ENCODE measurements around the gene HAUS8.

The HAUS8 gene

DNA sequence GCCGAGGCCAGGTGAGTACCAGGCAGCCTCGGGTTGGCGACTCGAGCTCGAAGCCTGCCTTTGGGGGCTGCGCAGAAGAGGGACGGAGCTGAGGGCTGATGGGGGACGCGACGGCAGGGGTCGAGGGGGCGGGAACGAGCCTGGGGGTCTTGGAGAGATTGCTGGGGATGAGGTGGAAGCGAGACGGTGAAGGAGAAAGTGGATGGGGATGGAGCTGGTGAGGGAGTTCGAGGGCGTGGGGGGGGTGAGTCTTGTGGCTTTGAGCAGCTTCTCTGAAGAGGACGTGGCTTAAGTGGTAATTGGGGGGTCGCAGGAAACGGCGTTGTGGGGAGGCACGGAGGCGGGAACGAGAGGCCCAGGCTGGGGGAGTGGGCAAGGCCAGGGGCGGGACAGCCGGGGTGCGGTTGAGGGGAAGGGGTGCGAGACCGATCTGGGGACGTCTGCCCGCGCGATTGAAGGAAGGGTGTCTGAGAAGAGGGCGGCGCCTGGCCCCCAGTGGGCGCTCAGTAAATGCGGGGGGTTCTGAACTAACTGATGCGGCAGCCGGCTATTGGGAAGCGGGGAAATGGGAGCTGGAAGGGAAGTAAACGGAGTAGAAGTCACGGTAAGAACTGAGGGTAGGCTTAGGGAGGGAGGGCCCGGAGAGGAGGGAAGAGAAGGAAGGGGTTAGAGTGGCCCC lies 751 bp upstream of the HAUS8 start:
- DNase-seq: peak; percentile 72

DNA sequence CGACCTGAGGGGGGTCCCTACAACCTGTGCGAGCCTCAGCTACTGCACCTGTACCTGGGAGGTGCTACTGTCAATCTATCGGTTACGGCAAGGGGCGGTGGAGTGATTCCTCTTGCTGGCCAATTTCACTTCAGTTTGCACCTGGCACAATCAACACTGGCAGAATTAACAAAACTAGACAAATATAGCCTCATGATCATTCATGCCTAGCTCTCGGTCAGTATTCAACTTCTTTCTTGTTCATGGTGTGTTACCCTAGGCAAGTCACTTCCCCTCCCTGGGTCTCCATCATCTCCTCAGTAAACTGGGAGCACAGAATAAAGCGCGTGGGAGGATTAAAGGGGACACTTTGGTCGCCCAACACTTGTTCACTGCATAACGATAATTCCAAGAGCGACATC lies 618 bp downstream of the HAUS8 start:
- no peak for DNase-seq

DNA sequence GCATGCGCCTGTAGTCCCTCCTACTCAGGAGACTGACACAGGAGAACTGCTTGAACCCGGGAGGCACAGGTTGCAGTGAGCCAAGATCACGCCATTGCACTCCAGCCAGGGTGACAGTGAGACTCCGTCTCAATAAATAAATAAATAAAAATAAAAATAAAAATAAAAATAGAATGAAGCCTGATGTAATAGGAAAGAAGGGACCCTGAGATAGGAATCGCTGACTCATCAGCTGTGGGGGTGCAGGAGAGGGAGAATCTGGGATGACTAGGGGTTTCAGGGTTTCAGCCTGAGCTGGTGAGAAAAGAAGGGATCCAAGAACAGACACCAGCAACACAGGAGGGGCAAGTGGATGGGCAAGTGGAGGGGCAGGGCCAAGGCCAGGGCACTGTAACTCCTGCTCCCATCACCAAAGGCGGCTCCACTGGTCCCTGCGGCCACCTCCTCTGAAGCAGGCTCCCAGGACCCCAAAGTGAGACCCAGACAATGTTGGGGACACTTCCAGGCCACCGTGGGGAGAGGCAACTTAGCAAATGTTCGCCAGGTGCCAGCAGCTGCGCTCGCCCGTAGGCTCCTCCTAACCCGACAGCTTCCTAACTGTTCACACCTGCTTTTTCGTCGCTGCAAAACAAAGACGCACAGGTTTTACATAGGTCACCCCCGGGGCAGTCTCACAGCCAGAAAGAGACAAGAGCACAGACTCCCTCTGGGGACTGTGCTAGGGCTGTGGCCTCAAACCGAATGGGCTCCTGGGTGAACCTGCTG lies 1.2 kb downstream of the HAUS8 start:
- no peak for DNase-seq

DNA sequence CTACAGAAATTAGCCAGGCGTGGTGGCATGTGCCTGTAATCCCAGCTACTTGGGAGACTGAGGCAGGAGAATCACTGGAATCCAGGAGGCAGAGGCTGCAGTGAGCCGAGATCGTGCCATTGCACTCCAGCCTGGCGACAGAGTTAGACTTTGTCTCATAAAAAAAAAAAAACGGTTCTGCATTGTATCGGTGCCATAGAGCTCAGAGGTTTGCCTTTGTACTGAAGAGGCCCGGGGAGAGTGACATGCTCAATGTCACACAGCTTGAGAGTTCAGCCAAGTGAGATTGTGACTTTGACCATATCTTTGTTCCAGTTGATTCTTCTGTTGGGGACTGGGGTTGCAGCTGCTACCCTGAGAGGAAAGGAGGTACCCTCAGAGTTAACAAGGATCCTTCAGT lies 4.3 kb downstream of the HAUS8 start:
- DNase-seq: no peak

DNA sequence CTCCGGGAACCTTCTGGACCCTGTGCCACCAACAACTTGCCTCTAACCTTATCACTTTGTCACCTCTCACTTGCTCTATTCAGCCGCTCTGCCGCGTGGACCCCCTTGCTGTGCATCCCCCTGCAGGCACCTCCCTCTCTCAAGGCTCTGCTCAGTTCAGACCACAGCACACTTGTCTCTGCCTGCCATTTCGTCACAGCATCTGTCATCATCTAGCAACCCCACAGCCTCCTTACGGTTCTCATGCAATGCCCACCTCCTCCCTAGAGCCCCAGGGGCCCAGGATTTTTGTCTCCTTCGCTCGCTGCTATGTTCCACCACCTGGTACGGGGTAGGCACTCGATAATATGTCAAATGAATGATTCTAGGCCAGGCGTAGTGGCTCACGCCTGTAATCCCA lies 4.8 kb downstream of the HAUS8 start:
- no peak for DNase-seq

DNA sequence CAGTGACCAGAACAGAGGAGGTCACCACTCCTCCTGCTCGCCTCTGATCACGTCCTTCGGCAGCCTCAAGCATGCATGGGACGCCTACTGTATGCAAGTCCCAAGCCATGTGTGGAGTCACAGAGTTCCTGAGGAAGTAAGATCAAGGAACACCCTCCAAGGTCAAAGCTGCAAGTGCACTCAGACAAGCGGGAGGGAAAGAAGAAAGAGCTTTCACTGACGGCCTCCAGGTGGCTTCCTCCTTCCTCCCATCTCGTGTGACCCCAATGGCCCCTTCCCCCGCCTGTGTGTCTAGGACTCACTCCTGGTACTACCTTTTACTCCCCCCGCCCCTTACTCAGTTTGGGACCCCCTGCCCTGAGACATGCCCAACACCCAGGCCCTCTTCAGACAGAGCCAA lies 6.1 kb downstream of the HAUS8 start:
- no peak for DNase-seq

DNA sequence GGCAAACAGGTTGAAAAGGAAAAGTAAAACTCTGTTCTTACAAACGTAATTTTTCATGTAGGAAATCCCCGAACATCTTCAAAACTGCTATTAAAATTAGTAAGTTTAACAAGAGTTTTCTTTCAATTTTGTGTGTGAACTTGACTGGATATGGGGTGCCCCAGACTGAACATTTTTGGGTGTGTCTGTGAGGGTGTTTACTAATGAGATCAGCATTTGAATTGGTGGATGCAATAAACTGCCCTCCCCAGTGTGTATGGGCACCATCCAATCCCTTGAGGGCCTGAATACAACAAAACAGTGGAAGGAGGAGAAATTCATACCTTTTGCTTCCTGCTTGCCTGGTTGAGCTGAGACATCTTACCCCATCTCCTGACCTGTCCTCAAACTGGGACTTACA lies 11.8 kb downstream of the HAUS8 start:
- DNase-seq: no peak

DNA sequence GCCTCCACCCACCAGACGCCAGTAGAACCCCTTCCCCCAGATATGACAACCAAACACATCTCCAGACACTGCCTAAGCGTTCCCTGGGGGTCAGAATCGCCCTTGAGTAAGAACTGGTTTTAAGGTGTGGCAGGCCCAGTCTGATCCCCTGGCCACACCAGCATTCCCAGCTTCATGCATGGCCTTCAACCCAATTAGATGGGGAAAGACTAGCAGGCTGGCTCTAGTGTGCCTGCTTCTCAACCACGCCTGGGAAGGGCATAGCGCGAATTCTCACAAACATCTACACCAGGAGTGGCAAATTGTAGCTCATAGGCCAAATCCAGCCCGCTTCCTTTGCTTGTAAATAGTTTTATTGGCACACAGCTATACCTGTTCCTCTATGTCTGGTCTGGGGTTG lies 13.6 kb downstream of the HAUS8 start:
- no peak for DNase-seq

DNA sequence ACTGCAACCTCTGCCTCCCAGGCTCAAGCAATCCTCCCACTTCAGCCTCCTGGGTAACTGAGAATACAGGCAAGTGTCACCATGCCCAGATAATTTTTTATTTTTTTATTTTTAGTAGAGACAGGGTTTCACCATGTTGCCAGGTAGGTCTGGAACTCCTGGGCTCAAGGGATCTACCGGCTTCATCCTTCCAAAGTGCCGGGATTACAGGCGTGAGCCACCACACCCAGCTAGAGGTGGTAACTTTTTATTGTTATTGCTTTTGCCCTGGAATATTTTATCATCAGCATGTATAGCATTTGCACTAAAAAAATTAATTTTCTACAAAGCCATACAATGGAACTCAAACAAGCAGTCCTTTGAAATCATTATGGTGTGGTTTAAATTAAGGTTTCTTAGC lies 14.0 kb downstream of the HAUS8 start:
- no peak for DNase-seq

DNA sequence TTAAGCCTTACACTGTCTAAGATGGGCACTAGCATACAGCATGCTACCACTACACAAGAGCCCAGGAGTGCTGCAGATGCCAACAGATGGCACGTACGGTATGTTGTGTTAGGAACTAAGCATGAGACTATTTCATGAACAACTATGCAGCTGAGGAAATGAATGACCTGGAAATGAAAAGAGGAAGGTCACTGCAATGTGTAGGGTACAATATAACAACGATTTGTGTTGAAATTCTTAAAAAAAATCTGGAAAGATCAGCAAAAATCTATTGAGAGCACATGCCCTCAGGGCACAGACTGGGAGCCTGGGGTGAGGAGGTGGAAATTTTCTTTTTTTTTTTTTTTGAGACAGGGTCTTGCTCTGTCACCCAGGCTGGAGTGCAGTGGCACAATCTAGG lies 14.4 kb downstream of the HAUS8 start:
- no peak for DNase-seq

DNA sequence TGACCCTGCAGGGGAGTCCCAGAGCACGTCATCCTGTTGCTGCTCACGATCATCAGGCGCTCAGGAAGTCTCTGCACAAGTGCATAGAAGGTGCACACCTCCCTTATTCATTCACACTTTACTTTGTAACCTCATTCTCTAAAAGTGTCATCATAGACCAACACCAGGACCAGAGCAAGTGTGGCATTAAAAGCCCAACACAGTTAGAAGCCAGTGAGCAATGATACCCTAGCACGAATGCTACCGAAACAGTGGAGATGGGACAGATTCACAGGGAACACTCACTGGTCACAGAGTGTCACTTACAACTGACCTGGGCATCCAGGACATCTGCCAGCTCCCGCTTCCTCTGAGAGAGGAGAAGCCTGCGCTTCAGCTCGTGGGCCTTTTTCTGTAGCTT lies 17.0 kb downstream of the HAUS8 start:
- no peak for DNase-seq

DNA sequence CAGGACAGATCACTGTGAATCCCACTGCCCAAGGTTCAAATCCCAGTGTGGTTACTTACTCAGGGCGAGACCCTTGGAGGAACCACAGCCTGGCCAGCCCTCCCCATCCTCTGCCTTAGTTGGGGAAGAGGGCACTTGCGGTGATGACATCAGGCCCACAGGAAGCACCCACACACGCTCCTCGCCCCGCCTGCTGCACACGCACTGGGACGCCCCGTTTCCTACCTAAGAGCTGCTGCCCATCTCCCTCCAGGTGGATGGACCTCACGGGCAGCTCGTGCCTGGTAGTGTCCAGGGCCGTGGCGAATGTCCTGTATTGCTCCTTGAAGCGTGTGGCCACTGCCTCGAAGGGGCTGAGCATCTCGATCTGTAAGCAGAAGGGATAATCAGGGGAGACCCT lies 19.6 kb downstream of the HAUS8 start:
- DNase-seq: no peak

DNA sequence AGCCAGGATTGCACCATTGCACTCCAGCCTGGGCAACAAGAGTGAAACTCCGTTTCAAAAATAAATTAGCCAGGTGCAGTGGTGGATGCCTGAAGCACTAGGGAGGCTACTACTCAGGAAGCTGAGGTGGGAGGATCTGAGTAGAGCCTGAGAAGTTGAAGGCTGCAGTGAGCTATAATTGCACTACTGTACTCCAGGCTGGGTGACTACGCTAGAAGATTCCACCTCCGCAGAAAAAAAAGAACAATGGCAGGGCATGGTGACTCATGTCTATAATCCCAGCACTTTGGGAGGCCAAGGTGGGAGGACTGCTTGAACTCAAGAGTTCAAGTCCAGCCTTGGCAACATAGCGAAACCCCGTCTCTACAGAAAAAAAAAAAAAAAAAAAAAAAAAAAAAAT lies 20.5 kb downstream of the HAUS8 start:
- no peak for DNase-seq

DNA sequence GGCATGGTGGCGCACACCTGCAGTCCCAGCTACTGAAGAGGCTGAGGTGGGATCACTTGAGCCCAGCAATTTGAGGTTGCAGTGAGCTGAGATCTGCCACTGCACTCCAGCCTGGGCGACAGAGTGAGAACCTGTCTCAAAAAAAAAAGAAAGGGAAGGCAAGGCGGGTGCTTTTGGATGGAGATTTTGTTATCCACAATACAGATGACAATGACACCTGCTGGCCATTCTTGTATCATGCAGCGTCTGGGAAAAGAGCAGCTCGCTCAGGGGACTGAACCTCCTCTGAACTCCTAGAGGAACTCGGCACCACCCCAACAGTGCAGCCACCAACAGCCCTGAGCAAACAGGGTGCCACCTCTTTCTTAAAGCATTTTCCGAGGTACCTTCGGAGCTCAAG lies 22.8 kb downstream of the HAUS8 start:
- DNase-seq: peak; percentile 34

DNA sequence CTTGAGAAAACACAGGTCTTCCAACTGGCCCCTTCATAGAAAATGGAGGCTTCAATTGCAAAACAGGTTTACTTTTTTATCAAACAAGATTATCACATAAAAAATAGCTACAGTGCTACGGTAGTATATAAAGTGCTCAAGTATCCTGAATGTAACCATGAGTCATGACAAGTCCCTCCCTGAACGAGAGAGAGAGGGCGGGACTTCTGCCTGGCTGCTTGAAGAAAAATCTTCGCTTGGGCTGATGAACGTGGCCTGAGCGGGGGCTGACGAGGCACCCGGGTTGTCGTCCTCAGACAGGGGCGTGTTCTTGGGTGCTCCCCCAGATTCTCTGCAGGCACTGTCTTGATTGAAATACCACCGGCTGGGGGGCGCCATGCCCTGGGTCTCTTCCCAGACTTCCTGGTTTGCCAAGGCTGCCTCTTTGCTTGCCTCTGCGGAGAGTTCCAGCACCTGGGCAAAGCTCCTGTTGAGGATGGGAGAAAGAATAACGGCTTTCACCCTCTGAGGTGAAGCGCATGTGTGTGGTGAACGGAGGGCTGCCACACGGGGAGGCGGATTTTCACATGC lies 25.5 kb downstream of the HAUS8 start:
- no peak for DNase-seq

DNA sequence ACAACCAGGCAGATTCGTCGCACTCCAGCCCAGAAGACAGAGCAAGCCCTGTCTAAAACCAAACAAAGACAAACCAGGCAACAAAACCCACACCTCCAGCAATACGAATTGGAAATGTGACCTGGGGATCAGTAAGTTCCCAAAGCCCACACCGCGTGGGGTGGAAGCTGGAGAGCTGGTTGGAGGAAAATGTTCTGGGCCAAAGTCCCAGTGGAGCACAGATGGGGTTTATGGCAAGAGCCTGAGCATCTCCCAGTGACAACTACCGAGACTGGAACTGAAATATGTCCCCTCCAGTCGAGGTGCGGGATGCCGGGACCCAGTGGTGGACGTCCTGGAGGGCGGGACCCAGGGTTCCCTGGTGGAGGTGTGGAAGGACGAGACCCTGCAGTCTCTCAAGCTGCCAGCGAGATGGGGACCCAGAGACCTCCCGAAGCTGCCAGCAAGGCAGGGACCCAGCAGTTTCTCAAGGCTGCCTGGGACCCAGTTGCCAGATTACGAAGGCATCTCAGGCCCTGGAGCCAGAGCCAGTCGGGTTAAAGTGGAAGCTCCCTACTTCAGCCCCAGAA lies 26.3 kb downstream of the HAUS8 start:
- no peak for DNase-seq

DNA sequence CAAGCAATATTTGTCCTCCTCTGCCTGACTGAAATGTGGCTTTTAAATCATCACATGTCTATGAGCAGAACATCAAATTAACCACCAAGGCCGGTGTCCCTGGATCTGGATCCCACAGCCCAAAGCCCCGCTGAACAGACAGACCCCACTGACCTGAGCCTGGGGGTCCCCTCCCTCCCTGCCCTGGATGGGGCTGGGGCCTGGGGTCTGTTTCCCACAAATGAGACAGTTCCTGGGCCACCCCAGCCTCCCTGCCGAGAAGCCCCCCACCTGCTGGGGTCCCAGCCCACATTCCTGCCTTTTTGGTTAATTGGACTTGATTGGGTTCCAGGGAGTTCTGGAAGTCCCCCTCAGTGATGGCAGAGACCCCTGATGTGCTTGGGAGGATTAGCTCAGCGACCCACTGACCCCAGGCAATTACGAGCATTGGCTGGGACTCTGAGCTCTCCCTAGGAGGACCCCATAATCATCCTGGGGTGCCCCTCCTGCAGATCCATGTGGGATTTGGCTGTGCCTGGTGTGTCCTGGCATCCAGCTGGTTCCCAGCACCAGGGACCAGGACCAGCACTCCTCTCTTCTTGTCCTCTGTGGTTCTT lies 29.2 kb downstream of the HAUS8 start:
- DNase-seq: no peak

DNA sequence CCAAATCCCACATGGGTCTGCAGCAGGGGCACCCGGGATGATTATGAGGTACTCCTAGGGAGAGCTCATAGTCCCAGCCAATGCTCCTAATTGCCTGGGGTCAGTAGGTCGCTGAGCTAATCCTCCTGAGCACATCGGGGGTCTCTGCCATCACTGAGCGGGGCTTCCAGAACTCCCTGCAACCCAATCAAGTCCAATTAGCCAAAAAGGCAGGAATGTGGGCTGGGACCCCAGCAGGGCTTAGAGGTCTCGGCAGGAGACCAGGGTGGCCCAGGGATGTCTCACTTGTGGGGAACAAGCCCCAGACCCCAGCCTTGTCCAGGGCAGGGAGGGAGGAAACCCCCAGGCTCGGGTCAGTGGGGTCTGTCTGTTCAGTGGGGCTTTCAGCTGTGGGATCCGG lies 31.5 kb downstream of the HAUS8 start:
- no peak for DNase-seq

DNA sequence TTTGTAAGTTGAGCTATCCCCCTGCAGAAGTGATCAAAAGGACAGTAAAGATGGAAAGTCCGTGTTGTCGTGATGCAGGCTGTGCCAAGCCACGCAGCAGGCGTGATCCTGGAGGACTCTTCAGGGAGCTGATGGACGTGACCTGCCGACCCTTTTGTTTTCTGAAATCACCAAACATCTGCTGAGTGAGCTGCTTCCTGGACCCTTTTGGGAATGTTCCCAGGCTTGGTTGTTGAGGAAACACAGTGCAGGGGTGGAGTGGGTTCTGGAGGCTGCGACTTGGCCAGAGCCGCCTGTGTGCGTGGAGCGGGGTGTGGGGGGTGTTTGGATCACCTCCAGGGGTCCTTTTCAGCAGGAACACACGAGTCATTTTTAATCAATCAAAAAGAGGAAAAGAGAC lies 33.3 kb downstream of the HAUS8 start:
- DNase-seq: no peak

DNA sequence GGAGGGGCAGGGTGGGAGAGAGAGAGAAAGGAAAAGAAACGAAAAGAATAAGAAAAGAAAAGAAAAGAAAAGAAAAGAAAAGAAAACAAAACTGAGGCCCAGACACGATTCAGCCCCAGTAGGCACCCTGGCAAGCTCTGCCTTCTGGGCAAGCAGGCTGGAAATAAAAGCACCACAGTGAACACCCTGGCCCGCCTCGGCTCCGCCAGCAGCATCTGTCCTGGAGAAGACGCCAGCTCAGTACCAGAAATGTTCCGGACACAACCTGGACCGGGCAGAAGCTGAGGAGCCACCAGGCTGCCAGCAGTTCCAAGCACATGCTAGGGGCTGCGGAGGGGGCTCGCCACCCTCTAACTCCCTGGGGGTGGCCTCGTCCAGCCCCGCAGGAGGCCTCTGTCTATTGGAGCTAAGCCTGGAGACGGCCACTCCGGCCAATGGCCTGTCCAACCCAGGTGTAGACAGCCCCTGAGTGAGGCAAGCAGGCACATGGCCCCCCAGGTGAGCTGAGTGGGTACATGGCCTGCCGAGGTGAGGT lies 37.2 kb downstream of the HAUS8 start:
- DNase-seq: no peak

DNA sequence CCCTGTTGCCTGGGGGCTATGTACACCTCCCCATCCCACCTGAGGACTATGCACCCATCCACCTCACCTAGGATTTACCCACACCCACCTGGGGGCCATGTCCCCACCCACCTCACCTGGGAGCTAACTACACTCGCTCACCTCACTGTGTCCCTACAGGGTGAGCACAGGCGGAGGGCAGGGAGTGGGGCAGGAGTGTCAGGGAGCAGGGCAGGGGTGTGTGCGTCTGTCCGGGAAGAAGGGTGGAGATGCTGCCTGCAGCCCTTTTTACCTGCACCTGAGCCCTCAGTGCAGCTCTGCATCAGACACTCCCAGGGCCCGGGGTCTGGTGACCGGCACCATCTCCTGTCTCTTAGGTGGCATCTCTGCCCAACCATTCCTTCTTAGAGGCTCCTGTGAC lies 38.1 kb downstream of the HAUS8 start:
- no peak for DNase-seq

DNA sequence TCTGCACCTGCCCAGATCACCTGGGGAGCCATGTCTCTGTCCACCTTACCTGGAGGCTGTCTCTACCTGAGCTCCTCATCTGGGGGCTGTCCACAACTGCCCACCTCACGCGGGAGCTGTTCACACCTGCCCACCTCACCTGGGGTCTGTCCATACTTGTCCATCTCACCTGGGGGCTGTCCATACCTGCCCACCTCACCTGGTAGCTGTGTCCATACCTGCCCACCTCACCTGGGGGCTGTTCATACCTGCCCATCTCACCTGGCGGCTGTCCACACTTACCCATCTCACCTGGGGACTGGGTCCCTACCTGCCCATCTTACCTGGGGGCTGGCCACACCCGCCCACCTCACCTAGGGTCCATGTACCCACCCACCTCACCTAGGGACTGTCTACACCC lies 38.6 kb downstream of the HAUS8 start:
- DNase-seq: no peak

DNA sequence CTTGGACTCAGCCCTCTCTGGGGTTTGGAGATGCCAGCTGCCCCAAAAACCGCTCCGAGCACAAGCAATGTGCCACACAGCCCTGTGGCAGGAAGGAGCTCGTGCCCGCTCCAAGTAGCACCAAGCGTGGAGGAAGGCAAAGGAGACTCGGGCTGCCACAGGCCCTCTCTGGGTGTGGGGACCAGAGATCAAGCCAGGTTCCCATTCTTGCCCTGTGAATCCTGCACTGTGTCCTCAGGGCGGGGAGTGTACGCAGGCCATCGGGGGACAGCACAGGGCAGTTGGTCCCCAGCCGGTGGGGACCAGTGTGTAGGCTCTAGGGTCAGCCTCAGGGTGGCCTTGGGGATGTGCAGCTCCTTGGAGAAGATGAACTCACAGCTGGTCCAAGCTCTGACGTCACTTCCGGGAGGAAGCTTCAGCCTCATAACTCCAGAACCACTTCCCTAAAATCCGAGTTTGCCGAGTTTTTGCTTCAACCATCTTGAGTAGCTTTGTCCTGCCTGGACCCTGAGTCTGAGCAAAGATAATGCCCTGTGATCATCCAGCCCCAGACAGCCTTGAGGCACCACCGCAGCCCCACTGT lies 39.3 kb downstream of the HAUS8 start:
- no peak for DNase-seq

All from stimulated activated CD8-positive, alpha-beta memory T cell treated with anti-CD3 and anti-CD28 coated beads, Interleukin-4, amount 100 ng/mL, for 48 hours (primary cell).